Bronchial epithelial cell (primary cell): ENCODE results near the gene PVRIG. TPM values are rescaled to one million over a fixed set of nuclear protein-coding genes. Genes with fewer than 3 reads are reported as not detected.
"Not testable (repeated sequence)": the region's sequence is repeated elsewhere in the genome, so short reads cannot be mapped to it uniquely, and the experiment has no call there.

ENCODE experiments used
- DNase-seq: peaks from one replicate; pipeline ENCODE4 v3.0.0-alpha.2; 2010; ENCODE audit warnings: low read depth
- FAIRE-seq: peaks from 2 replicates; lab custom pipeline; 2011; peaks lifted over from hg19 to GRCh38; lab: Jason Lieb, UNC
- H3K27me3 ChIP-seq: 2 replicates; pipeline ENCODE4 v1.5.1; 2011; ENCODE audit warnings: low read length; ENCODE audit not compliant: control insufficient read depth, insufficient read depth
- H3K36me3 ChIP-seq: 2 replicates; pipeline ENCODE4 v1.5.1; 2011; ENCODE audit warnings: low read length; ENCODE audit not compliant: control insufficient read depth, insufficient read depth
- H3K4me3 ChIP-seq: 2 replicates; pipeline ENCODE4 v1.5.1; 2011; ENCODE audit warnings: mild to moderate bottlenecking, low read depth, low read length, control low read depth
- CTCF ChIP-seq: IDR thresholded peaks from 2 replicates; pipeline ENCODE4 v1.5.1; 2011; ENCODE audit warnings: mild to moderate bottlenecking, moderate library complexity, low read length, control low read depth, inconsistent platforms; ENCODE audit not compliant: insufficient read depth, severe bottlenecking
- total RNA-seq: library from RNA; depleted of rRNA; stranded (reverse); fragments of >200 nt; gene quantifications from 2 replicates; pipeline ENCODE4 v1.2.1, GENCODE V29; 2014

Gene PVRIG
- total RNA-seq, 1 donor from 2014 or later = not detected

DNA sequence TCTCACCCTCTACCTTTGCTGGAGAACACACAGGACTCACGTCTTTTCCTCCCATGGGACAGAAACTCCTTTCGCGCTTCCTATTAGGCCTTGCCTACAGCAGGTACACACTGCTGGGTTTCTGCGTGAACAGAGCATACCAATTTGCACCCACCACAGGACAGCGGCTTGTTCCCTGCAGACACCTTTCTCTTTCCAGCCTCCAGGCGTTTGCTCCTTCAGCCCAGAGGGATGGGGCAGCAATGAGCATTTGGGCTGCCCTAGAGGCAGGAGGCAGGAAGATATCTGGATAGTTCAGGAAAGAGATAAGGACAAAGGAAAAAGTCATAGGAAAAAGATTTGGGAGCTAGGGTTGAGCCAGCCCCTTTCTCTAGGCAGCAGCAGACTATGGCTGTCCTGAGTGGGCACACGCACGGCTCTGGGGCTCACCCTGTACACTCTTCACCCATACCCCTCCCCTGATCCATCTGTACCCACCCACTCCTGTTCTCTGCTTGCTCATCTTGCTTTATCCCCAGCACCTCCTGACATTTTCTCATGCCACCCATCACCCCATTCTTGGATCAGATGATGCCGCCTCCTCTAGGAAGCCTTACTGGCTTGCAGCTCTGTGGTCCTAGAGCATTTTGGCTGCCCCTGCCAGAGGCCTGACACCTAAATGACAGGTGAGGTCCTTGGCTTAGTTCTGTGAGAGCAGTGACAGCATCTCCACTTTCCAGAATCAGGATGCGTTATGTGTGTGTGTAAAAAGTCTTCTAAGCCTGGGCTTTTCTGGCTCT lies 47.0 kb downstream of the PVRIG start:
- FAIRE-seq (no peak), DNase-seq (no peak)
- H3K4me3 ChIP-seq = no peak overlapping the region
- H3K27me3 ChIP-seq = no peaks in the 10 kb centered on the region
- H3K36me3 ChIP-seq = no peaks in the 10 kb centered on the region
- no peak for TF ChIP-seq CTCF

- no peak for DNase-seq
- H3K4me3 ChIP-seq = no peak overlapping the region
- TF ChIP-seq CTCF = no peak
- FAIRE-seq = no peak
- no peaks in the 10 kb centered on the region for H3K27me3 ChIP-seq
- no peaks in the 10 kb centered on the region for H3K36me3 ChIP-seq
Observed at GRCh38 chr7:100267648-100268047, 47.9 kb downstream of the PVRIG start.

DNA sequence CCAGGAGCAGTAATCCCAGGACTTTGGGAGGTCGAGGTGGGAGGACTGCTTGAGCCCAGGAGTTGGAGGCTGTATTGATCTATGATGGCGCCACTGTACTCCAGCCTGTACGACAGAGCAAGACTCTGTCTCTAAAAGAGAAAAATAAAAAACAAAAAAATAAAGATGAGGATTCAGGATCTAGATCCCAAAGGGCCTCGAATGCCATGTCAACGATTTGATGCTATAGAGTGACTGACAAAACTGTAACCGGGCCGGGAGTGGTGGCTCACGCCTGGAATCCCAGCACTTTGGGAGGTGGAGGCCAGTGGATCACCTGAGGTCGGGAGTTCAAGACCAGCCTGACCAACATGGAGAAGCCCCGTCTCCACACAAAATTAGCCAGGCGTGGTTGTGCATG lies 49.1 kb downstream of the PVRIG start:
- not testable (repeated sequence) for FAIRE-seq, H3K27me3 ChIP-seq, H3K36me3 ChIP-seq, DNase-seq, H3K4me3 ChIP-seq

DNA sequence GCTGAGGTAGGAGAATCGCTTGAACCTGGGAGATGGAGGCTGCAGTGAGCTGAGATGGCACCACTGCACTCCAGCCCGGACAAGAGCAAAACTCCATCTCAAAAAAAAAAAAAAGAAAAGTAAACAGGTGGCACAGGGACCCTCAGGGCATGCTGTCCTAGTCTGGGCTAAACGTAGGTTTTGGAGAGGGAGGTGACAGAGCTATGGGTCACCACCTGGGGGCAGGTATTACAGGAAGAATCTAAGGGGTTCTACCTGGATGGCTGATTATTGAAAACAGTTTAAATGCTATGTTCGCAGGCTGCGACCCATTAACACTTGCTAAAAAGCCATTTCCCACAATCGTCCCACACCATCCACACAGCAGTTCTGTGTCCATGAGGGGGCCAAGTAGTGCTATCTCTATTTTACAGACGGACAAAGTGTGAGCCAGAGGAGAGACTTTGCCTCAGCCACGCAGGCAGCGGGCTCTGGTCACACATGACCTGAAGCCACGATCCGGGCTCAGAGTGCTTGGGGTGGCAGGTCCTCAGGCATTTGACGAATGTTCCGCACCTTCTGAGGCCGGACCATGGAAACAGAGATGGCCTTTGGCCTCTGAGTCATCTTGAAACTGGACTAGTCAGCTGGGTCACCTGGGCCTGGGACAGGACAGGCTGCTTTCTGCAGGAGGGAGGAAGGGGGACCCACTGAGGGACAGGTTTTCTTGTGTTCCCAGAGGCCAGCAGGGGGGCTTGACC lies 49.7 kb downstream of the PVRIG start:
- not testable (repeated sequence) for DNase-seq, H3K4me3 ChIP-seq, H3K36me3 ChIP-seq, H3K27me3 ChIP-seq, FAIRE-seq

DNA sequence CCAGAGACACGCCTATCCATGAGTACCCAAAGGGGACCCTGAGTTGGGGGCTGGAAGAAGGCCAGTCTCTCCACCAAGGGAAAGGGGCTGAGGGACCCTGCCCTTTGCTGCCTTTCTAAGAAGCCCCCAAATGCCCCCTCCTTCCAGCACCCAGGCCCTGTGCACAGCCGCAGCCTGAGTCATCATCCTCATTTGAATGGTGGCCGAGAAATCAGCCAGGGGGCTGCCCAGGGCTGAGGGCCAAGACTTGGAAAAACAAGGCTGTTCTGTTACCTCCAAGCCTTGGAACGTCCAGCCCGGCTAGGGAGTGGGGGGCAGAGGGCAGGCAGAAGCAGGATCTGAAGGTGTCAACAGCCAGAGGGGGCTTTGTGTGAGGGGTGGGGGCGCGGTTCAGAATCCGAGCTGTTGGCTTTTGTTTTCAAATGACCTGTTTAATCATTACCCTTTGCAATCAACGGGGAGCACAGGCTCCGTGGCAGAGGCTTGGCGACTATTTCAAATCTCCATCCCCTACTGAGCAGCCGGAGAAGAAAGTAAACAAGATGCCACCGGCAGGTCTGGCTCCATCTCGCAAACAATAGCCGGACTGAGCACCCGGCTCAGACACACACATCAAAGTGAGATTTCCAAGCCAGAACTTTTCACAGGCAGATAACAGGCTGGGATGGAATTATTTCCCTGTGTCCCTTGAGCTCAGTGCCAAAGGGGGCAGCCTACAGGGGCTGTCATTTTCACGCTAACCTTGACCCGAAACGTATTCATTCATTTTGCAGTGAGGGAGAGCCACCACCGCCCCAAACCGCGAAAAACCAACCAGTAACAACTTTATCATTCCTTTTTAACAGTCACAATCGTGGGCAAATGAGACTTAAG lies 50.5 kb downstream of the PVRIG start:
- FAIRE-seq, H3K27me3 ChIP-seq, H3K36me3 ChIP-seq, H3K4me3 ChIP-seq, DNase-seq: not testable (repeated sequence)

Other genes starting within 250 kb of the PVRIG start
- 1.2 and 1.6 TPM in 2 replicates for gene AZGP1, start 243.9 kb upstream of the PVRIG start, total RNA-seq
- 25.0 and 33.2 TPM in 2 replicates for gene ZKSCAN1, start 204.4 kb upstream of the PVRIG start, total RNA-seq
- gene ZSCAN21, start 170.2 kb upstream of the PVRIG start, total RNA-seq = 9.6 and 11.6 TPM in 2 replicates
- 13.6 and 21.1 TPM in 2 replicates for gene ZNF3, start 138.2 kb upstream of the PVRIG start, total RNA-seq
- 60.0 and 77.6 TPM in 2 replicates for gene COPS6, start 131.0 kb upstream of the PVRIG start, total RNA-seq
- 15.9 and 46.1 TPM in 2 replicates for gene MCM7, start 118.6 kb upstream of the PVRIG start, total RNA-seq
- gene AP4M1, start 118.3 kb upstream of the PVRIG start, total RNA-seq = 13.3 and 22.6 TPM in 2 replicates
- gene TAF6, start 100.6 kb upstream of the PVRIG start, total RNA-seq = 16.9 and 22.9 TPM in 2 replicates
- 2.4 and 2.9 TPM in 2 replicates for gene CNPY4, start 100.3 kb upstream of the PVRIG start, total RNA-seq
- gene MBLAC1, start 93.0 kb upstream of the PVRIG start, total RNA-seq = 1.2 and 1.6 TPM in 2 replicates
- gene LAMTOR4, start 71.0 kb upstream of the PVRIG start, total RNA-seq = 82.7 and 108 TPM in 2 replicates
- 3.4 and 5.5 TPM in 2 replicates for gene TRAPPC14, start 61.2 kb upstream of the PVRIG start, total RNA-seq
- under 0.01 and 0.51 TPM in 2 replicates for gene GAL3ST4, start 51.3 kb upstream of the PVRIG start, total RNA-seq
- 1.0 and 1.3 TPM in 2 replicates for gene GPC2, start 42.6 kb upstream of the PVRIG start, total RNA-seq
- under 0.01 and 0.13 TPM in 2 replicates for gene STAG3, start 42.0 kb upstream of the PVRIG start, total RNA-seq
- gene SPDYE3, start 87.8 kb downstream of the PVRIG start, total RNA-seq = not detected in 2 replicates
- 5.5 and 7.8 TPM in 2 replicates for gene PILRB, start 138.2 kb downstream of the PVRIG start, total RNA-seq
- 0.13 TPM in 1 of 2 replicates, not detected in the other for gene PILRA, start 153.5 kb downstream of the PVRIG start, total RNA-seq
- gene ZCWPW1, start 208.8 kb downstream of the PVRIG start, total RNA-seq = 1.3 and 2.0 TPM in 2 replicates
- gene MEPCE, start 209.9 kb downstream of the PVRIG start, total RNA-seq = 18.7 and 20.7 TPM in 2 replicates
- gene PPP1R35, start 216.5 kb downstream of the PVRIG start, total RNA-seq = 32.8 and 34.2 TPM in 2 replicates
- gene SPACDR, start 244.3 kb downstream of the PVRIG start, total RNA-seq = 0.38 and 0.53 TPM in 2 replicates